HG02610 (cell line): ENCODE data around the gene WDR59.
"Not testable (repeated sequence)": the region's sequence is repeated elsewhere in the genome, so short reads cannot be mapped to it uniquely, and the experiment has no call there.

ENCODE experiments used
- ATAC-seq: cut with Tn5 transposase; IDR thresholded peaks from one replicate; pipeline ENCODE4 v1.9.1; 2021; ENCODE audit warnings: mild to moderate bottlenecking, moderate library complexity; ENCODE audit not compliant: unreplicated experiment

Gene WDR59

DNA sequence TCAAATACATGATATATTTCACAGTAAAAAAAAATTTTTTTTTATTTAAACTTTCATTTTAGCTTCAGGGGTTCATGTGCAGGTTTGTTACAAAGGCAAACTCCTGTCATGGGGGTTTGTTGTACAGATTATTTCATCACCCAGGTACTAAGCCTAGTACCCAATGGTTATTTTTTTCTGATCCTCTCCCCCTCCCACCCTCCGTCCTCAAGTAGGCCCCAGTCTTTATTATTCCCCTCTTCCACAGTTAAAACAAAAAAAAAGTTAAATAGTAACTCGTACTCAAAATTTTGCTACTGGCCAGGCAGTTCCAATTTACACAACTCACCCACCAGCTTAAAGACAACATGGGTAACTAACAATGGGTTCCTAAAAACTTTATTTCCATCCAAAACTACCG lies 63.9 kb downstream of the WDR59 start:
- ATAC-seq, result no peak

DNA sequence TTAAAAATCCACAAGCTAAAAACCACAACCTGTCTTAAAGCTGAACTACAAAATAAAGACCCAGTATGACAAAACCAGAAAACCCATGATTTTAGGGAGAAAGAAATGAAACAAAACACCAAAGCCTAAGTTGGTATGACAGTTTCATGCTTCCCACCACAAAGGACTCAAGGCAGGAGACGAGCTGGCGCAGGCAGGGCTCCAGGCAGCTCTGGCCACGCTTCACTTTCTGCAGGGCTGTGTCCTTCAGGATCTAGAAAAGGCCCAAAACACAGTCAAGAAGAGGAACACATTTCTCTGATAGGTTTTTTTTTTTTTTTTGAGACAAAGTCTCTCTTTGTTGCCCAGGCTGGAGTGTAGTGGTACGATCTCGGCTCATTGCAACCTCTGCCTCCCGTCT lies 75.3 kb downstream of the WDR59 start:
- no peak for ATAC-seq

DNA sequence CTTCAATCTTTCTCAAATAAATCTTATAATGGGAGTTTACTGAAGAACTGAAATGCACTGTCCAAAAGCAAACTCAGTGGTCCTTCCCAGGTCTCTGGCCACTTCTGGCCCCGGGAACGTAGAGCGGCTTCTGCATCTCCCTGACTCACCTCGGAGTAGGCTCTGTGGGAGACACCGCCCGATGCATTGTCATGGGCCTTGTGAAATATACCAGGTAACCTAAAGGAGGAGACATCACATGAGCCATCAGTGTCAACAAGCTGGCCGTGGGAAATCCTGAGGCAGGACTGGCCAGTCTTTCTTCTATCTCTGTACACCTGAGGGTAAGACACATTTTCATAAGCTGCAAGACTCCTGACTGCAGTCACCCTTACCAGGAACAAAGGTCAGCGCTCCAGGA lies 76.2 kb downstream of the WDR59 start:
- not testable (repeated sequence) for ATAC-seq

DNA sequence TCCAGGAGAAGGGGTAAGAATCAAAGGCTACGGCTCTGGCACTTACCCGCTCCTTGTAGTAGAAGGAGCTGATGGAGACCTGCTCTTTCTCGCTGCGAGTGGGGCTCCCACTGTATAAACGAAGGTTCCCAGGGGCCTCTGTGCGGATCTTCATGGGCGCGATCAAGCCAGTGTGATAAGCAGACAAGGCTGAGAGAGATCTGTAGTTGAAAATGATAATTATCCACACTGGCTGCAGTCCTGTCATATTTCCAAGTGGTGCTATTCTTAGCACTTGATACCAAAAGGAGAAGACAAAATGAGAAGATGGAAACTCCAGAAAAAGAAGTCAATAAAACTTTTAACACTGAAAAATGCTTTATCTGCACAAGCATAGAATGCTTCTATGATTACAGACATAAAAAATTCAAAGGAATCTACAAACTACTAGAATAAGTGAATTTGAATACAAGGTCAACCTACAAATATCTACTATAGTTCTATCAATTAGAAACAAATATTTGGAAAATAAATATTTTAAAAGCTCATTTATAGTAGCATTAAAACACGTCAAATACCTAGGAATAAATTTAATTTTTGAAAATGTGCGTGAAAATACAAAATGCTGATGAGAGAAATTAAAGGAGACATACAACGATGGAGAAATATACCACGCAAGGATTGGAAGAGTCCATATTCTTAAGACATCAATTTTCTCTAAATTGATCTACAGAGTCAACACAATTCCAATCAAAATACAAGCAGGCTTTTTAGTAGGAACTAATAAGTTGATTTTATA lies 80.8 kb downstream of the WDR59 start:
- no peak for ATAC-seq

DNA sequence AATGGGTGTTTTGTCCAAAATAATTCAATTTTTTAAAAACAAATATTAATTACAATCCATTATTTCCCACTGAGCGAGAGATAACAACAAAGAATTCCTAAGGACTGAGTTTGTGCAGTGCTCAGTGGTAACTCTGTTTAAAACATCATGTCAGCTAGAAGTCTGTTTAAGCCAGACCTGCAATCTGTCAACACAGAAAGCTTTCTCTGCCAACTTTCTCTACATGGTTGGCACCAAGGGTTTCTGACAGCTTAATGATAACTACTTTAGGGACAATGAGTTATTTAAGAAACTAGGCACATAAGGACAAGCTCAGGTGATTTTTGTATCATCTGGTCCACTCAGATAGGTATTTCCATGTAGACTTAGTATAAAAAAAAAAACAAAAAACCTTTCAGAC lies 81.8 kb downstream of the WDR59 start:
- no peak for ATAC-seq

DNA sequence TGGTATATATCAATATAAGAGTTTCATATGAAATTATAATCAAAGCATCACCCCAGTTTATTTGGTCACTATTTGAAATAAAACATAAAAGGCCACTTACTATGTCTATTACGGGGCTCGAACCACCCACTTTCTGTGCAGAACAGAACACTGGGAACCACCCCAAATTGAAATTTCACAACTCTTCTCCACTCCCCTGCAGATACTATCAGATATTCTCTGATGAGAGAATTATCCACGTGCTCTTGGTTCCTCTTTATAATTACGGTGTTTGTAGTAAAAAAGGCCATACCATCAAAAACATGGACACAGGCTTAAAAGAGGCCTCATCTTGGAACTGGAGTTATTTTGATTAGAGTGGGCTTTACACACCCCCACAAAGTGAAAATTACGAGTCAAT lies 82.8 kb downstream of the WDR59 start:
- ATAC-seq, result no peak

DNA sequence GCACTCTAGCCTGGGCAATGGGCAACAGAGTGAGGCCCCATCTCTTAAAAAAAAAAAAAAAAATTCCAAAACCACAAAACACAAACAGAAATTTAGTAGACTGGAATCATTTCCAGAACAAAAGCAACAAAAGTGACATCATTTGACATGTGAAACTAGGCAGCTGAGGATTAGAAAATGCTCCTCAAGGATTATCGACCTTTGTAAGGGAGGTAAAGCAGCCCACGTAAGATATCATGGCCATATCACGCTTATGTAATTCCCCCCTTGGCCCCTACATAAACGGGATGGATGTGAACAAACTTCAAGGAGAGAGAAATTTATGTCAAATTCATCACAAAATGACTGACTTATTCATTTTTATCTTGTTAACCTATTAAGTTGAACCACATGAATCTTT lies 83.3 kb downstream of the WDR59 start:
- no peak for ATAC-seq

DNA sequence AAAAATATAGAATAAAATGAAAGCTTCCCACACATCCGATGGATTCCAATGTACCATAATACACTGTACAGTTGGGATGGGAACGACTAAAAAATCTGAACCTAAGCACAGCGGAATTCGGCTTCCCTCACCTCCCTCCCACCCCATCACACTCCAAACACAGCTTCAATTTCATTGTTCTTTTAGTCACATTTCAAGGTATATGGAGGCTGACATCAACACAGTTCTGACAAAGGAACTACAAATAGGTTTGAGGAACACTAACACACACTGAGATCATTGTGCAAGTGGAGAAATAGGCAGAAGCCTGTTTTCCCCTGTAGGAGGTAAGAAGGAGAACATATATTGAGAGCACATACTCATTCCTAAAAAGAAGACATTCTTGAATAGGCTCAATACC lies 85.1 kb downstream of the WDR59 start:
- no peak for ATAC-seq

DNA sequence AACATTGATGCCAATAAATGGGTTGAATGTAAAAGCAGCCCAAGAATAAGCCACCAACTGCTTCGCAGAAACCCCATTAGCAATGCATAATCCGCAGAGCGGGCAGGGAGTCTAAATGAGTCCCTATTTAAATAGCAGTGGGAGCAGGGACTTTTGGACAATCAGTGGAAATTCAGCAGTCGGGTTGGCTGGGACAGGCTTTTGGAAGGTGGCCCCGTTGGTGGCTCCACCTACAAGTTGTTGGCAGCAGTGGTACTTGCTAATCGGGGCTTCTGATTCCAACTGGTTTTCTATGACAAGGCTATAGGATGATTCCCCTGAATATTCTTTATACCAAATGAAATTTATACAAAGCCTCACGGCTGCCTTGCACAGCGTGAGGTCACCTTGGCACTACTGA lies 86.3 kb downstream of the WDR59 start:
- ATAC-seq, result no peak

DNA sequence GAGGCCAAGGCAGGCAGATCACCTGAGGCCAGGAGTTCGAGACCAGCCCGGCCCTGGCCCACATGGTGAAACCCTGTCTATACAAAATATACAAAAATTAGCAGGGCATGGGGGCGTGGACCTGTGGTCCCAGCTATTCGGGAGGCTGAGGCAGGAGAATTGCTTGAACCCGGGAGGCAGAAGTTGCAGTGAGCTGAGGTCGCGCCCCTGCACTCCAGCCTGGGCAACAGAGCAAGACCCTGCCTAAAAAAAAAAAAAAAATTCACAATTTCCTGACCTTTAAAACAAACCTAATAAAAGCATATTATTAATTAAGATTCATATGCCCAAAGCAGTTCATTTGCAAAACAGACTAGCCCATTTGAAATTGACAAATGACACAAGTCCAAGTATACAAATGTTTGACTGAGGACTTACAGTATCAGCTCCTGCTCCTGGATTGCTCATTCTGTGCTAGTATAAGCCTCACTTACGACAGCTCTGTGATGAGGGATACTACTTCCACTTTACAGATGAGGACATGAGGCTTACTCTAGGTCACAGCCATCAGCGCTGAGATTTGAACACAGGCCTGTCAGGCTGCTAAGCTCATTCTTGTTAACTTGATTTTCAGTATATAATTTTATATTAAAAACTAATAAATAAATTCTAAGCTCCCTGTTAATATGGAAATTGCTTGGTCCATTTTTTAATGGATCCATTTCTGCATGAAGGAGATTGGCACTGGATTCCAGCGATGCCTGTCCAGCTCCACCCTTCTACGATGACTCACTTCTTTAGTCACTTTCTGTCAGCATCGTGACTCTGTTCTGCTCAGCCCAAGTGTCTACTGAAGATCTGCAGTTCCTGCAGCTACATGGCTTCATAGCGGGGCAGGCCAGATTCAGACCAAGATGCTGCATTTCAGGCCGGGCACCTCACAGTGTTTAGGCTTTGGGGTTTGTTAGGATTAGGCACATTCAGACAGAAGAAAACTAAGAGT lies 88.2 kb downstream of the WDR59 start:
- ATAC-seq, result no peak

DNA sequence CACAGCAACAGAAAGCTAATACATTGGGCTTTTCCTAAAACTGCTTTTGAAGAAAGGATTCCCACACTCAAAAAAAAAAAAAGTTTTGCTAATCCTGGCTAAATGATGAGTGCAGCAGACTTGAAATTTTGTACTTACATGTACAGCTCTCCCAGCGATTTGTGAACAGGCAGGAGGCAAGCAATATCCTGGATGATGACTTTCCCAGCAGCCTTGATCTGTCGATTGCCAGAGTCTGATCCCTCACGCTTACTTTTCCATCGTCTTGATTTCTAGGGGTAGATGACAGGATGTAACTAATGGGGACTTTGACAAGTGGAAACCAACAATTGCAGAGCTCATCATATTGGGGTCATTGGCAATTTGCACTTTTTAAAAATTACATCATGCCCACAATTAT lies 91.4 kb downstream of the WDR59 start:
- no peak for ATAC-seq

DNA sequence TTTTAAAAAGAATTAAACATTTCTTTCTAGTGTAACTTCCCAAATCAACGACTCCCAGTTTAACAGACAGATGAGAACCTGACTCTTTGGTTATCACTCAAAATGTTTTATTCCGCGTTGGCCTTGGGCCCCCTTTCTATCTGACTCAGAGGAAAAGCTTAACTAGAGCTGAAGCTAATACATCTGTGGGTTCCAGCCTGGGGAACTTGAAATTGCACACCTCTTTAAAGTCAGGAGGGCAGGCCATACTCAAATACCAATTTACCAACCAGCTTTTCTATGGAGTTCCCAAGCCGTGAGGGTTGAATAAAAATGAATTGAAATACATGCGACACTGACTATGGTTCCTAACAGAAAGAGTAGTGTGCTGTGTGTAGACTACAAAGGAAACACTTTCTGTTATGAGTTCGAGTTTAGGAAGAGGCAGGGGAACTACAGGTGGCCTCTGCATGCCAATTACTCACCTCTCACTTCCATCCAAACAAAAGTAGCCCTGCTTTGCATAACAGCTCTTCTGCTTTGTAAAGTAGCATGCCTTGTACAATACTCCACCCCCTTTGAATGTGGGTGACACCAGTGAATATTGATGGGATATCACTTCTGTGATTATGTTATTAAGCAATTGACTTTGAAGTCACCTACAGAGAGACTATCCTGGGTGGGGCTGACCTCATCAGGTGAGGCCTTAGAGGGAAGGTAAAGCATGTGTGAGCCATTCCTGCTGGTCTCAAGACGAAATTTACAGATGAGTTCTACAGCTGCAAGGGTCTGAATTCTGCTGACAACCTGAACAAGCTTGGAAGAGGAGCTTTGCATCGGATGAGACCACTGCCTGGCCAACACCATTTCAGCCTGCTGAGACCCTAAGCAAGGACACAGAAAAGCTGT lies 92.1 kb downstream of the WDR59 start:
- no peak for ATAC-seq

DNA sequence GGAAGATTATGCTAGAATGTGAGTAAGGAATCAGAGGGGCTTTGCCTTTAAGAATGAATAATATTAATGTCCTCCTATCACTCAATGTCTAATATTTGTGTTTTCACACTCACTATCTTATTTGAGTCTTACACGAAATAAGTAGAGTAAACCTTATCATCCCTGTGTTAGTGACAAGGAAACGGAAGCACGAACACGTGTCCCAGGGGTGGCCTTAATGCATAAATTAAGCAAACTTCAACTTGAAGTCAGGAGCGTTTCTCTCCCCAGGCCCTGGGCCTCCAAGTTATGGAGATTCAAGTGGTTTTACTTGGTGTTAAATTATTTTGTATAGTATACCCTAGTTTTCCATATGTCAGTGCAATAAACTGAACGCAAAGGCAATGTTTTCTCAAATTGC lies 96.0 kb downstream of the WDR59 start:
- no peak for ATAC-seq

DNA sequence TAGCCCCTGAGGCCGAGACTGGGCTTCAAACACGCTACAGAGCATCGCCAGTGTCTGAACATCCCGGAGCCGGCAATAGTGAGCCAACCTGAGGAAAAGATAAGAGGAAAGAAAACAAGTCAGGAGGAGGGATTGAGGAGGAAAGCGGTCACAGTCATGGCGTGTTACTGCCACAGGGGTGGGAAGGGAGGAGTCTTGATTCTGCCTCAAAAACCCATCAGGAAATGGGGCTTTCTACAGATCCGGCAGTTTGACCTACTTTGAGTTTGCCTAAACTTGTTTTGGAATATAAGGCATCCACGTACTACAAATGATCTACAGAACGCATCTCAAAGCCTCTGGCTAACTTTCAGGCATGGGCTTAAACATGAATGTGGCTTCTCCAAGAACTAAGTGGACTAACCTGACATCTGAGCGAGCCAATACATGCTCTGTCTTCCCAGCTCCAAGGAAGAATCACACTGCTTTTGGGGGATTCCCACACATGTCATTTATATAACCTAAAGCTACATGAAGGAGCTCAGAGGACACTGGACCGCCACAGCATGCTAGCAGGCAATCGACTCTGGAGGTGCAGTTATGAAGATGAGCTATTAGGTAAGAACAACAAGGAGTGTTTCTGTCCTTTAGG lies 96.6 kb downstream of the WDR59 start:
- no peak for ATAC-seq

DNA sequence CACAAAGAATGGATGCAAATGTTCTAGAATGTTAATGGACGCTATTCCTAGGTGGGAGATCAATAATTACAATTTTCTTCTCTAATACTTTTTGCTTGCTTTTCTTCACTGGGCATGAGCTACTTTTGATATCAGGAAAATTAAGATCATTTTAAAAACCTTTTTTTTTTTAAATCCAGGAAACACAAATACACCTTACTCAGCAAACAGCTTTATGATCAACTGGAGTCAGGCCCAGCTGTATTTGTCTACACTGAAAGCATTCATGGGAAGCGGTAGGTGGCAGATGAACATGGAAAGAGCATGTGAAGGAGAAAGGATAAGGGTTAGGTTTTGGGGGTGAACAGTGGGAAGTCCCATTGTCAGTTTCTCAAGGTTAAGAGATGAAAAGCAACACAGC lies 97.8 kb downstream of the WDR59 start:
- no peak for ATAC-seq

DNA sequence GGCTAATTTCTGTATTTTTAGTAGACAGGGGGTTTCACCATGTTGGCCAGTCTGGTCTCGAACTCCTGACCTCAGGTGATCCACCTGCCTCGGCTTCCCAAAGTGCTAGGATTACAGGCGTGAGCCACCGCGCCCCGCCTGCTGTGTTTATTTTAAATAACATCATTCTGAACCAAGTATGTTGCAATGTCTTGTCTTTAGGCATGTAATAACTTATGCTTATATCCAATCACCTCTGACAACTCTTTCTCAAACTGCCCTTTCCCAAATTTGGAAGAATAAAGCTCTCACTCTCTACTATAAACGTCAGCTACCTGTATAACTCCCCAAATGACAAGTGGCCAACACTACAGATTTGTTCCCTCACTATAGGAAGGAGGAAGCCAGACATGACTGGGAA lies 107.2 kb downstream of the WDR59 start:
- no peak for ATAC-seq

DNA sequence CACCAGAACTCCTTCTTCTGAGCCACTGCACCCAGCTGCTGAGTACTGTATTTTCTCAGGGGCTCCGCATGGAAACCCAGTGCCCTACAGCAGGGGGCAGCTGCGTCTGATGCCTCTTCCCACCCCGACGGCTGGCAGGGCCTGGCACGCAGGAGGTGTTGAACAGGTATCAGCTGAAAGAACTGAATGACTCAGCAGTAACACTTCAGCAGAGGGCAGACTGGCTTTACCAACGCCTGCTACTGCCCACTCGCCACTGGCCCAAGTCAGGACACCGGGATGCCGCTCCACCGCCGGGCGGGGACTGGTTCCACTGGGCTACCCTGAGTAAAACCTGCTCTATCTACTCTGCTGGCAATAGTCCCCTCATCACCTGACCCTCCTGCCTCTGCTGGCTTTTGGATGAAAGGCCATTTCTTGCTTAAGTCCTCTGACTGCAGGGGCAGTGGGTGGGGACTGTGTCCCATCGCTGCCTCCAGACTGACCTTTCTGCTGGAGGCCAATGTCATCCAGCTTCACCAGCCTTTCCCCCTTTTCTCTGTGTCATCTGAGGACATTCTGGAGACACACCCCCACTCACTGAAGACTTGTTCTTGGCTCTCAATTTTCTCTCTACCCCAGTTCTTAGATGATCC lies 109.9 kb downstream of the WDR59 start:
- no peak for ATAC-seq

DNA sequence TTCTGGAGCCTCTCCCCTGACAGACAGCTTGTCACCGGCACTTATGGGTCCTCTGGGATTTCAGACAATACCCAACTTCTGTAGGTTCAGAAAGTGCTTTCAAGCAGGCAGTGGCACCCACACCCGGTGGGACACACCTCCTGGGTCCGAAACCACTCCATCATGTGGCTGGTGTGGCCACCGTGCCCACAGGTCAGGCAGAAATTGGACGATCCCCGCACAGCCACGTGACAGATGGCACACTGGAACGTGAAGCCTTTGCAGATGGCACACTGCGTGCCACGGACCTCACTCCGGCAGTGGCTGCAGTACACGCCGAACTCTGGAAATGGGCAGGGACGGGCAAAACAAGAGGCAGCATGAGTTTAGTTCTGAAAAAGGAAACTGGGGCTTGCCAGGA lies 110.8 kb downstream of the WDR59 start:
- no peak for ATAC-seq

DNA sequence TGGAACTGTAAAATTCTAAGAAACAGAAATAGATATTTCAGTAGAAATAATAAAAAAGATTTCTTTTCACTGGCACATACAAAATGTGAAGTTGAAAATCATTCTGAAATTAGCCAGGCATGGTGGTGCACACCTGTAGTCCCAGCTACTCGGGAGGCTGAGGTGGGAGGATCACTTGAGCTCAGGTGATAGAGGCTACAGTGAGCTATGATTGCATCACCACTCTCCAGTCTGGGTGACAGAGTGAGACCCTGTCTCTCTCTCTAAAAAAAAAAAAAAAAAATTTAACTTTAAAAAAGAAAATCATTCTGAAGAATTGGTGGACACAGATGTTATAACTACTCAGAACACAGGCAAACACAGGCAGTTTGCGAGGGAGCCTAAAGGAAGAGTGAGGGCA lies 112.6 kb downstream of the WDR59 start:
- no peak for ATAC-seq

DNA sequence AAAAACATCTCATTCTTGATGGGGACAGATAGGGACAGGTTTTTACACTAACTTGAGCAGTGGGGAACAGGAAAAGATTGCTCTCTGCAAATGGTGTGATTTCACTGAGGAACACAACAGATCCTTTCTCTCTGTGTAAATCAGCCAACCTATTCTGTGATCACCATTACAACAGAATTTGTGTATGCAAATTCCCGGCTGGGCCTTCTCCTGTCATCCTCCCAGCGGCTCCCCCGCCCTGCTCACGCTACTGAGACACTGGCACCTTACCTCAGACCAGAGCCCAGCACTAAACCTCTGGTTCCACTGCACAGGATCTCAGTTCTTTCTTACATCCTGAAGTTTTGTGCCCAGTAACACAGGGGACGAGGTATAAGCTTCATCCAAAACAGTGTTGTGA lies 113.3 kb downstream of the WDR59 start:
- no peak for ATAC-seq
